Measurements from ENCODE around the gene LHX4.

The LHX4 gene

GRCh38 chr1:180218806-180219765 is 11.0 kb upstream of the LHX4 start:
- DNase-seq: no peak
- in situ Hi-C loops (cut with HindIII; ENCODE audit: low pct_ligation_motif_present, low pct_unique_long_range_greater_than_20kb, low sequenced_read_pairs): no loop called here

GRCh38 chr1:180219776-180220175 is 10.3 kb upstream of the LHX4 start:
- DNase-seq: no peak
- in situ Hi-C loops (cut with HindIII; ENCODE audit: low pct_ligation_motif_present, low pct_unique_long_range_greater_than_20kb, low sequenced_read_pairs): no loop called here

GRCh38 chr1:180221462-180221861 is 8.6 kb upstream of the LHX4 start:
- in situ Hi-C loops (cut with HindIII; ENCODE audit: low pct_ligation_motif_present, low pct_unique_long_range_greater_than_20kb, low sequenced_read_pairs): no loop called here
- no peak for DNase-seq

DNA sequence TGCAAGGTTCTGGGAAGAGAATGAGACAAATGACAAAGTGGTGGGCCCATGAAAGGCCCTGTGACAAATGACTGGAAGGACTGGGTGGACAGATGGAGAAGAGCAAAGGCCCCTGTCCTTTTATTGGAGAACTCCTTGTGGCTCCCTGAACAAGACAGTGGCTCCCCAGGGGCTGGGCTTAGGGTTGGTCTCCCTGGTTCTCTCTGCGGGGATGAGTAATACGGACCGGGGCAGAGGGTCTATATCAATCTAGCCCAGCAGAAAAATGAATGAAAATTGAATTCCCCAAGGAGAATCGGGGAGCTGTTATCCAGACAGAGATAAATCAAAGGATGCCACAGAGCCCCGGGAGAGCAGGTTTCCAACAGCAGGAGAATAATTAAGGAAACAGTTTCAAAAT is 5.2 kb upstream of the LHX4 start:
- no peak for DNase-seq
- in situ Hi-C loops (cut with HindIII; ENCODE audit: low pct_ligation_motif_present, low pct_unique_long_range_greater_than_20kb, low sequenced_read_pairs): no loop called here

DNA sequence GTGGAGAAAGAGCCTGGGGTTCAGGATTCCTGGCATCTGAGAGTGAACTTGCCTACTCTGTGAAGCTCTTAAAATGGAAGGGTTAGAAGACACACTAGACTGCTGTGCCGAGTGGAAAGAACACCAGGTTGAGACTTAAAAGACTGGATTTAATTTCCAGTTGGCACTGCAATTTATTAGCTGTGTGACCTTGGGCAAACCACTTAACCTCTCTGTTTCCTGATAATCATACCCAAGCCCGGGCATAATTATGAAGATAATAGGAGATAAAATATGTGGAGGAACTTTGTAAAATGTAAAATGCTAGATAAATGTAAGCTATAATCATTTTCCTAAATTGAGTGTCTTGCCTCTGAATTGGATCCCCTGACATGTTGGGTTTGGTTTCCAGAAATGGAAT is 4.7 kb upstream of the LHX4 start:
- no peak for DNase-seq
- in situ Hi-C loops (cut with HindIII; ENCODE audit: low pct_ligation_motif_present, low pct_unique_long_range_greater_than_20kb, low sequenced_read_pairs): no loop called here

GRCh38 chr1:180227861-180228647 is 2.0 kb upstream of the LHX4 start:
- no peak for DNase-seq
- in situ Hi-C loops (cut with HindIII; ENCODE audit: low pct_ligation_motif_present, low pct_unique_long_range_greater_than_20kb, low sequenced_read_pairs): no loop called here

DNA sequence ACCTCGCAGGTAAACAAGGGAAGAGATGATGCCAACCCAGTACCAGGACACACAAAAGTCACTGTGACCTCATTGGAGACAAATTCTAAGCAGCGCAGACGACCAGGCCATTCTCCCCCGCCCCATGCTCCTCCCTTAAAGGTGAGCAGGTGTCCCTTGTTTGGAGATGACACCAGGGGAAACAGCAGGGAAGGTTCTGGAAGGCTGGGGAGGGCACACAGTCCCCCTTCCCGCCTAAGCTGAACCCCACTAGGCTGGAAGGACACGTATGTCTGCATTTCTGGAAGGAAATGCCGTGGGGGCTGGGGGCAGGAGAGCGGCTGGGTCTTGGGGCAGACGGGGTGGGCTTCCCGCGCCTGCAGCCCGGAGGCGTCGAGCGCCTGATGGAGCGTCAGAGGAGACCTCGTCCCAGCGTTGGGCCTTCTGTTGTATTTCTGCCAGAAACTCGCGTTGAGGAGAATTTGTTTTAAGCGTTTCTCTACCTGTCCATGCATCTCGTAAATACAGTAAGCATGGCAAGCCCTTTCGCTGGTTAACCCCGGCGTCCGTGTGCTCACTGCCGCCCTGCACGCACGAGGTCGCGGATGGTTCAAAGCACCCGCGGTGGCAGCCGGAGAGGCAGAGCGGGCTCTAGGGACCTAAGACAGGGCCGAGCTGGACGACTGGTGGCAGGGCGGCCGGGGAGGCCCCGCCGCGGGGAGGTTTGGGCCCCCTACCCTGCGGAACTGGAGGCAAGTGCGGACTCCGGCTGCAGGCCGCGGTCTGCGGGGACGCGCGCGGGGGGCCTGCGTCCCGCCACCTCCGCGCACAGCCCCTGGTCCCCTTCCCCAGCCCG is 1.2 kb upstream of the LHX4 start:
- in situ Hi-C loops (cut with HindIII; ENCODE audit: low pct_ligation_motif_present, low pct_unique_long_range_greater_than_20kb, low sequenced_read_pairs): no loop called here
- peak; percentile 31 for DNase-seq

DNA sequence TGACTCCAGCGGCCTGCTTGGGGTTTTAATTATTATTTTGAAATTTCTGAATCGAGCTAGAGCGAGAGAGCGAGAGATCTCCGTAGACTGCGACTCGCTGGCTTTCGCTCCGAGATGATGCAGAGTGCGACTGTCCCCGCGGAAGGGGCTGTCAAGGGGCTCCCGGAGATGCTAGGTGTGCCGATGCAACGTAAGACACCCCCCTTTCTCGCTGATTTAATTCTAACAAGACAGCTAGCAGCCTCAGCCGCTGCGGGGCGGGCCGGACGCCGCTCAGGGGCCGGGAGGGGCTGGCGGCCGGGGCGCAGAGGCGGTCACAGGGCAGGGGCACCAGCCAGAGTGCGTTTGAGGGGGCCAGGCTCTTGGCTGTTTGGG is 339 bp downstream of the LHX4 start:
- peak; percentile 48 for DNase-seq
- in situ Hi-C loops (cut with HindIII; ENCODE audit: low pct_ligation_motif_present, low pct_unique_long_range_greater_than_20kb, low sequenced_read_pairs): no loop called here

DNA sequence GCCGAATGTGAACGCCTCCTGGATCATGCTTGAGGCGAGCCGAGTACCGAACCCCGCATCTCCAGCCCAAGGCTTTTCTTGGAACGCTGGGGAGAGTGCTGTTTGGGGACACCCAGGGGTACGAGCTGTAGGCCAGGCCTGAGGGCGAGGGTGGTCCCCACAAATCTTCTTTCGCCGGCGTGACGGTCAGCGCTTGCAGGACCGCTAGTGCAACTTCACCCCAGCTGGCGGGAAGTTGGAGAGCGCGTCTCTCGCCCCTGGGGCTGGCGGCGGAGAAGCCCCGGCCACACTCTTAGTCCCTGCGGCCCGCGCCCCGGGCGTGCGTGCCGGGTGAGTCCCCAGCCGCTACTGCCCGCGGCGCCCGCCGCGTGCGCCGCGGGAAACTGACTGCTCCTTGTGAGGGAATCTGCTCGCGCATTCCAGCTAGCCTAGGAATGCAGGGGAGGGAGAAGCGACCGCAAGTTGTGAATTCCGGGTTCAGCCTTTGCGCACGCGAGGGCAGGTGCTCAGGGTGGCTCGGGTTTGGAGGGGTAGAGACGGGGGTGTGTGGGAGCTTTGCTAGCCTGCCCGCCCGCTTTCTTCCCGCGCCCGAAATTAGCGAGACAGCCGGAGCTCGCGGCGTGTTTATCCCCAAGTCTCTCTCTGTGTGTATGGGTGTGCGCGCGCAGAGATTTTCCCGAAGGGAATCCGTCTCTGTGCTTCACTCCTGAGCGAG is 884 bp downstream of the LHX4 start:
- in situ Hi-C loops (cut with HindIII; ENCODE audit: low pct_ligation_motif_present, low pct_unique_long_range_greater_than_20kb, low sequenced_read_pairs): no loop called here
- peak; percentile 84 for DNase-seq

DNA sequence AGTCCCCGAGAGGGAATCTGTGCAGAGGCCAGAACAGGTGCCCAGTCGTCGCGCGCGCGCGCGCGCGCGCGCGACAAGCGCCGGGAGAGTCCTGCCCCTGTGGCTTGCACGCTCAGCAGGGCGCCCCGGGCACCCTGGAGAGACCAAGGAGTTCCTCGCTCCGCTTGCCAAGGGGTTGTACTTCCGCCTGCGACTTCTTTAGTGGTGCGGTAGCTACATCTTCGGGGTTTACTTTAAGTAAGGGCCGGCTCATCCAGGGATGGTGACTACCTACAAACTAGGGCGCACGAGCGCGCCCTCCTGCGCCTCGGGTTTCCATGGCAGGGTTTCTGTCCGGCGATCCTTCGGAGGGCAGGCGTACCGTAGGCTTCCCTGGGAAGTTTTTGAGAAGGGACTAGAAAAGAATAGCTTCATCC is 1.4 kb downstream of the LHX4 start:
- DNase-seq: peak; percentile 90
- in situ Hi-C loops (cut with HindIII; ENCODE audit: low pct_ligation_motif_present, low pct_unique_long_range_greater_than_20kb, low sequenced_read_pairs): no loop called here

DNA sequence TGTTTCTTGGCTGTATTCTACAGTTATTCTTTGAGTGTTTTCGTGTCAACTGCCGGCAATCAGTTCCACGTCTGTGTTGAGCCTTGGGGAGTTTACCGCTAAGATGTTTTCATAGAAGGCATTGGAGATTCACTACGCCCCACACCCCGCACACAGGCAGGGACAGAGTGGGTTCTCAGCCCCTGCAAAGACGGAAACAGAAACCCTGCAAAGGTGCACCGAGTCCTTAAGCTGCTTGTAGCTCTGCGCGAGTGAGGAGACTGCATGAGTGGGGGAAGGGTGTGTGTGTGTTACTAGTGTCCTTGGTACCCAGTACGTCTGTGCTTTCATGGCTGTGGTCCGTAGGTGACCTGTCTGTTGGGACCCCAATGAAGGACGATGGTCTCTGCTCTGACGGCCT is 1.9 kb downstream of the LHX4 start:
- in situ Hi-C loops (cut with HindIII; ENCODE audit: low pct_ligation_motif_present, low pct_unique_long_range_greater_than_20kb, low sequenced_read_pairs): no loop called here
- DNase-seq: no peak

GRCh38 chr1:180232521-180233043 is 2.5 kb downstream of the LHX4 start:
- no peak for DNase-seq
- in situ Hi-C loops (cut with HindIII; ENCODE audit: low pct_ligation_motif_present, low pct_unique_long_range_greater_than_20kb, low sequenced_read_pairs): no loop called here

DNA sequence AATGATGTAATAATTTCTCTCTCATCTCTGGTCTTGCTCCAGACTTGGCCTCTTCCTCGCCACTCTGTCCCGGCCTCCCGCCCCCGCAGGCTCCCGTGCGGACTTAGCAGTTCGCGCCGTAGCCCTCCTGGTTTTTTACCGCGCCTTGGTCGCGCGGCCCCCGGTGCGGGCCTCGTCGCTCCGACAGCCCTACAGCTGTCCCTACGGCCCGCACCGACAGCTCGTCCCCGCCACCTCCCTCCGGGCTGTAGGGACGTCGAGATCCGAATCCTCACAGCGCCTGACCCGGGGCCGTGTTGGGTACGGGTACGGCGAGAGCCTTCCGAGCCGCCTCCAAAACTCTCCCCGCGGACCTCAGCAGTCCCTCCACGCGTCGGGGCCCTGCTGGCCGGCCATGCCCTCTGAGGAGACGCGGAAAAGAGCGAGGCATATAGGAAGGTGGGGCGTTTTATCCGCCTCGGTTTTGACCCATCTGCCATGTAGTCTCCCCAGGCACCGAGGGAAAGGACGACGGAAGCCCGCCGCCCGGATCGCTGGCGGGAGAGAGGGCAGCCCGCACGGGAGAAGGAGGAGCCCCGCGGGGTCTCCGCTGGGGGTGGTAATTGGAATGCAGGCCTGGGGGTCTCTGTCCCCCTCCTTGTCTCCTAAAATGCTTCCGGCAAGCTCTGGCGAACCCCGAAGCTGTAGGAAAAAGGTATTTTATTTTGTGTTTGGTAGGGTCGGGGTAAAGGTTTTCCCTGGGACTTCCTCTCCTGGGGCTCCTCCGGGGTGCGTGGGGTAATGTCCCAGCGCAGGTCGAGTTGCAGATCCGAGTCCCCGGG is 3.3 kb downstream of the LHX4 start:
- DNase-seq: no peak
- in situ Hi-C loops (cut with HindIII; ENCODE audit: low pct_ligation_motif_present, low pct_unique_long_range_greater_than_20kb, low sequenced_read_pairs): no loop called here

GRCh38 chr1:180234369-180235076 is 4.5 kb downstream of the LHX4 start:
- in situ Hi-C loops (cut with HindIII; ENCODE audit: low pct_ligation_motif_present, low pct_unique_long_range_greater_than_20kb, low sequenced_read_pairs): no loop called here

DNA sequence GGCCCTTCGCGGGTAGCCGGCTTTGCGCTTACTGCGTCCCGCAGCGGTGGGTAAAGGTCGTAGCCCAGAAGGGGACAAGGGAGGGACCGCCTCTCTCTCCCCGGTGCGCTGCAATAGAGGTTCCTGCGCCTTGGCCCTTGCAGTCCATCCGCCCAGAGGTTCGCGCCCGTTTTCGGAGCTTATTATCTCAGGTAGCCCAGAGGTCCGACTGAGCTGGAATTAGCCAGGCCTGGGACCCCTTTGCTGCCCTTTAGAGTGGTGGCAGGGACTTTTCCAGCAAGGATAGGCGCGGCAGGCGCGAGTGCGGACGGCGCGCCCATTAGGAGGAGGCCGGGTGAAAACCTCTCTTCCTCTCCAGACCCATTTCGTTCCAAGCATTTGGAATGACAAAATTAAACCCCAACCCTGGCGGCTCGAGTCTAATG is 5.0 kb downstream of the LHX4 start:
- no peak for DNase-seq
- in situ Hi-C loops (cut with HindIII; ENCODE audit: low pct_ligation_motif_present, low pct_unique_long_range_greater_than_20kb, low sequenced_read_pairs): no loop called here

More at GRCh38 chr1:180234369-180235076, 4.5 kb downstream of the LHX4 start:
- DNase-seq: no peak

DNA sequence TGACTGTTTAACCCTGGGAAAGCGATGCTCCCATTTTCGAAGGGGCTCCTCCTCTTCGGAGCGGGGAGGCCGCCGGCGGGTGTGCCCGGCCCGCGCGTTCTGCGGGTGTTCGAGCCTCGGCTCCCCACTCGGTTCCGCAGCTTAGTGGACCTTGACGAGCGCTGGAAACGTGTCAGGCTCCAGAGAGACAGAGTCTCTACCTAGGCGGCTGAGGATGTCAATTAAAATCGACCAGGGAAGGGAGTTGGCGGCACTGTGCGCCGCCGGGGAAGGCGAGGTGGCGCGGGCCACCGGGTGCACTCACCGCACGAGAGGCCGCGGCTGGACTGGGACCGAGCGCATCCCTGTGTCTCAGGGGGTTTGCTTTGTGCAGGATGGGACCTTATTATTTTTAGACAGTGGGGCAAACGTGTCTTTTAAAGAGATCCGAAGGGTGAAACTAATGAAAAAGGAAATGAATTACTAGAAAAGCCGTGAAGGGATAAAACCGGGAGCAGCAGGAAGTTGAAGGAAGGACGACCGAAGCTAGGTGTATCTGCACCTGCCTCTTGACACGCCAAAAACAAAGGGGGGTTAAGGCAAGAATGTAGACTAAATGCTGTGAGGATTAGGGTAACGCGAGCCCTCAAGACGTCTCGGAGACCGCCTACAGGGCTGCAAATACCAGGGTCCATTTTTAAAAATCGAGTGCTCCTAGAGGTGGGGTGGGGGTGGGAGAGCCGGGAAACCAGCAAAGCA is 5.6 kb downstream of the LHX4 start:
- in situ Hi-C loops (cut with HindIII; ENCODE audit: low pct_ligation_motif_present, low pct_unique_long_range_greater_than_20kb, low sequenced_read_pairs): no loop called here
- DNase-seq: no peak

Data from ACHN (cell line).